IPS DF 4.7 (cell line): ENCODE measurements around the gene PHF10.
A peak's percentile ranks its signal among the peaks of the same experiment; 100 is the strongest.
"Not testable (repeated sequence)": the region's sequence is repeated elsewhere in the genome, so short reads cannot be mapped to it uniquely, and the experiment has no call there.

Experiments used
- DNase-seq: peaks from one replicate; pipeline ENCODE4 v3.0.0-alpha.2; 2013; ENCODE audit warnings: low spot score; ENCODE audit errors: extremely low read depth

Gene PHF10

DNA sequence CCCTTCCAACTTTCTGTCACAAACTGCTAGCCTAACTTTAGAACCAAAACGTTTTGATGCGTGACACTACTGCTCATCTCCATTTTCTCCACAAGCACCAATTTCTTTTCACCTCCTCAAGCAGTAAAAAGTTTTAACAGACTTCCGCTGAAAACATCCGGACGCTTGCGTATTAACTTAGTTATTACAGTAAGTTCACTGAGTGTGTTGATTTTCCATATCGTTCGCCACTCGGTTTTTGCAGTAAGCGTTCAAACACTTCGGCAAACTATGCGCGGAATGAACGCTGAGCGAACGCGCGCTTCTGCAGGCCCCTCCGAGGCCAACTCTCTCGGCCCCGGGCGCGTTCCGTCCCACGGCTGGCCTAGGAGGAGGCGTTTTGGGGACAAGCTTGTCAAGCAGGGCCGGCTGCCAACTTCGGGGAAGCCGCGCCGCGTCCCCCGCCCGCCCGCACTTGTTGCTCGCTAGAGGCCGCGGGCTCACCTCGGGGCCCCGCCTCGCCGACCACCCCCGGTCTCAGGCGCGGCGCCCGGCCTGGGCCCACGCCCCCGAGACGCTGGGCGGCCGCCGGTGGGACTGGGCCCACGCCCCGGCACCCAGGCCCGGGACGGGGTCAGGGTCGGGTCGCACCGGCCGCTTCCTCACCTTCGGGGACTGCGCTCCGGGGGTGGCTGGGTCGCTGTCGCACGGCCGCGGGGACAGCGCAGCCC, 945 bp downstream of the PHF10 start:
- no peak for DNase-seq

DNA sequence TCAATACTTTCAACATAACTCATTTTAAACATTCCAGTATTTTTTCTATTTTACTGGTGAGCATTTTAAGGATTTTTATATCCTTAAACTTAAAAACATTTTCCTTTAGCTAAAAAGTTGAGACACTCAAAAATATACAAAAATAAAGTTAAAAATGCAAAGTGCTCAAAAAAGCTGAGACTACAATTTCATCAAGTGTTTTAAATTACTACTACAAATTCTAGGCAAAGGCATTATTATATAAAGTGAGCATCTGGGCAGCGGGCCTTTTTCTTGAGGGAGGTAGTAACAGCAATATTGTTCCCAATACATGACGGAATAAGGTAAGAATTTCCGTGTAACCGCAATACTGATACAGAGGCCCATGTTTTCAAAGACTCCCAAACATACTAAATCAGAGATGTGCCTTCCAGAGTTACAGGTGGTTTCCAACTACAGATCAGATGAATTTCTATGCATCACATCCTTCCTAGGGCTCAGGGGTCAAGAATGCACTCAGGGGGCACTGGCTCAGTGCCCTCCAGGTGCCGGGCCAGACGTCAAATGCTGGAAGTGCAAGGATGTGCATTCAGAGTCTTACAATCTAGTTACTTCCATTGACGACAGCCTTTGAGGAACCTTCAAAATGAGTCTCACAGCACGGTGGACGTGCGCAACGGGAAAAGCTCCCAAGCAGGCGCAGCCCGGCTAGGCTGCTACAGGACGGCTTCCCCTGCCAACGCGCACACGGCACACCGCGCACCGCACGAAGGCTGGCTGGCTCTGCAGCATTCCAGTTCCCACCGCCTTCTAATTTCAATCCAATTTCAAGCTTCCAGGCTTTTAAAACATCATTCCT, 1.7 kb downstream of the PHF10 start:
- DNase-seq: no peak

DNA sequence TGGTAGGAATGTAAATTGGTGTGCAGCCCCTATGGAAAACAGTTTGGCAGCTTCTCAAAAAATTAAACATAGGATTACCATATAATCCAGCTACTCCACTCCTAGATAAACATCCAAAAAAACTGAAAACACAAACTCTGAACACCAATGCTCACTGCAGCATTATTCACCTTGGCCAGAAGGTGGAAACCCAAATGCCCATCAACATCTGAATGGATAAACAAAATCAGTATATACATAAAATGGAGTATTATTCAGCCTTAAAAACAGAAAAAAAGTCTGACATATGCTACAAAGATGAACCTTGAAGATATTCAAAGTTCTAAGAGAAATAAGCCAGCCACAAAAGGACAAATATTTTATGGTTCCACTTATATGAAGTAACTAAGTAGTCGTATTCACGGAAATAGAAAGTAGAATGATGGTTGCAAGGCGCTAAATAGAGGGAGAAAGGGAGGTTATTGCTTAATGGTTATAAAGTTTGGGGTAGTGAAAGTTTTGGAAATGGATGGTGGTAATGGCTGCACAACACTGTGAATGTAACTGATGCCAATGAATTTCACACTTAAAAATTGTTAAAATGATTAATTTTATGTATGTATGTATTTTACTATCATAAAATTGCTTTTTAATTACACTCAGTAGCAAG, 4.0 kb downstream of the PHF10 start:
- no peak for DNase-seq

DNA sequence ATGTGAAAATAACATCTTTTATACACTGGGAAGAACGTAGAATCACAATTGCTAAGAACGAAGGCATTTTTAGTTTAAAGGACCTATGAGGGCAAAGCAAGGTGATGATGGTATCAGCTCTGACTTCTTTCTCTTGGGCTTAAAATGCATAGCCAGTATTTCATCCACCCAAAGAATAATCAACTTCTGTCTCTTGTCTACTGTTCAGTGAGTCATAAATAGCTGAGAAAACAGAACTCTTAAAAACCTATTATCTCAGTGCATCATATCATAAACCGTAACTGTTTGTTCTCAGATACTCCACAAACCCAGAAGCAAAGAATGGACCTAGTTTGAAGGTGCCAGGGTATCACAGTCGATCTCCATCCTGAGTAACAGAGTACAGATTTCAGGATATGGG, 5.2 kb downstream of the PHF10 start:
- no peak for DNase-seq

DNA sequence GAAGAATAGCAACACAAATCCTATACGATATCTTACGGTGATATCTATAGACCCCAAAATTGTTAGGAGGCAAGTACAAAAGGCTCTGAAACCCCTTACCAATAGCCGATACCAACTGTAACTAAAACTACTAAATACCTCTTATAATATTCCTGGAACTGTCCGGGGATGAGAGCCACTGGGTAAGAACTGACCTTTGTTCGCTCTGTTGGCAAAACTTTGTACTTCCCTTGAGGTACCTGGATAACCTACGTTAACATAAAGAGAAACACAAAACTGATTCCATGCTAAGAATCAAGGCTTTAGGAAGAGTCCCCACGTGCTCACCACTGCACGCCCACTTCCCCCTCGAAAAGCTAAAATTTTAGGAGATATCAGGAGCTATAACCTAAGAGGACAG, 9.7 kb downstream of the PHF10 start:
- no peak for DNase-seq

GRCh38 chr6:169714178-169714577, 10.1 kb downstream of the PHF10 start:
- no peak for DNase-seq

- no peak for DNase-seq
Measured at GRCh38 chr6:169710009-169710408, 14.3 kb downstream of the PHF10 start.

- no peak for DNase-seq
Measured at GRCh38 chr6:169709293-169709692, 15.0 kb downstream of the PHF10 start.

- no peak for DNase-seq
Measured at GRCh38 chr6:169707772-169708171, 16.5 kb downstream of the PHF10 start.

- no peak for DNase-seq
Measured at GRCh38 chr6:169702840-169703246, 21.5 kb downstream of the PHF10 start.

DNA sequence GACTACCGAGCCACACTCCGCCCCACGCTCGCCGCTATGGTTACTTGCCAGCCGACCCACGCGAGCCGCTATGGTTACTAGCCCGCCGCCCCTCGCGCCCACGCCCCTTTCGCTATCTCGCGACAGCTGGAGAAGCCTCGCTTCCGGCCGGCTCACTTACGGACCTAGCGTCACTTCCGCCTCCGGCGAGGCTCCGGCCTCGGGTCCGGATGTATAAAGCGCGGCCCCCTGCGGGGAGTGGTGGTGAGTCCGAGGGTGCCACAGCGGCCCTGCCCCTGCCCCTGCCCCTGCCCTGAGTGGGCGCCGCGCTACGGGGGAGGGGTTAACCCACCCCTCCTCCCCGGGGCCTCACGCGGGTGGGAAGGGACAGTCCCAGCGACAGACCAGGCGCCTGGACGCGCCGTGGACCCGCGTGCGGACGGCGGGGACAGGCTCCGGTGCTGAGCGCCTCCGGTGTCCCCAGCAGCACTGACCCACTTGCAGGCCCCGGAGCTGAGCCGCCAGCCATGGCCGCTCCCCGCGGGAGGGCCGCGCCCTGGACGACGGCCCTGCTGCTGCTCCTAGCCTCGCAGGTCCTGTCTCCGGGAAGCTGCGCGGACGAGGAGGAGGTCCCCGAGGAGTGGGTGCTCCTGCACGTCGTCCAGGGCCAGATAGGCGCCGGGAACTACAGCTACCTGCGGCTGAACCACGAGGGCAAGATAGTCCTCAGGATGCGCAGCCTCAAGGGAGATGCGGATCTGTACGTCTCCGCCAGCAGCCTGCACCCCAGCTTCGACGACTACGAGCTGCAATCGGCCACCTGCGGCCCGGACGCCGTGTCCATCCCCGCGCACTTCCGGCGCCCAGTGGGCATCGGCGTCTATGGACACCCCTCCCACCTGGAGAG, 22.1 kb downstream of the PHF10 start, which contains the start of the genes C6orf120 and WDR27:
TSS of gene C6orf120 (plus strand) at position 173 of the 886 bp plus-strand sequence. CDS start at position 507, 334 bp downstream.
TSS of gene WDR27 (minus strand) at position 76 of the 886 bp plus-strand sequence. CDS start 13,024 bp downstream, outside the sequence.
- peak; percentile 83 for DNase-seq

DNA sequence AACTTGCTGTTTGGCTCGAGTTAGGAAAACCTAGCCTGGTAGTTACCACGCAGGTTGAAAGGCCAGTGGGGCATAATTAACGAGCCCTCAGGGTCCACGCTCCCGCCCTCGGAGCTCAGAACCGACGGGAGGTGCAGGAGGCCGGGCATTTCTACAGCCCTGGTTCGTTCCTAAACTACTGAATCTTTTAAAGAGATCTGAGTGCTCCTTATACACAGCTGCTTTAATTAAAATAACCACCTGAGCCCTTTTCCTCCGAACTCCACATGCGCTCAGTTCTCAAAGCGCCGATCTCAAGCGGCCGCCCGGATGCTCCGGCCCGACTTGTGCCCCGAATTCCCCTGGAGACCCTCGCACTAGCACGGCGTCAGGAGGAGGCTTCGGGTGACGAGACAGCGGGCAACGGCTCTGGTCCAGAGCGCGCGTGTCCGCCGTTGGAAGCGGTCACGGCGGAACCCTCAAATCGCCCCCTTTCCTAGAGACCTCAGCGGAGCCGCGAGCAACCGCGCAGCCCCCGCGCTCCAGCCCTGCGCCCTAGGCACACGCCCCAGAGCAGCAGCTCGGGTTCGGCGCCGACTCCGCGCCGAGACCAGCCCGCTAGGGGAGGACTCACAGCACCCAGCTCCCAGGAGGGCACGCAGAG, 22.9 kb downstream of the PHF10 start:
- no peak for DNase-seq

GRCh38 chr6:169700296-169700695, 24.0 kb downstream of the PHF10 start:
- DNase-seq: no peak

- not testable (repeated sequence) for DNase-seq
Measured at GRCh38 chr6:169697115-169697514, 27.2 kb downstream of the PHF10 start.

DNA sequence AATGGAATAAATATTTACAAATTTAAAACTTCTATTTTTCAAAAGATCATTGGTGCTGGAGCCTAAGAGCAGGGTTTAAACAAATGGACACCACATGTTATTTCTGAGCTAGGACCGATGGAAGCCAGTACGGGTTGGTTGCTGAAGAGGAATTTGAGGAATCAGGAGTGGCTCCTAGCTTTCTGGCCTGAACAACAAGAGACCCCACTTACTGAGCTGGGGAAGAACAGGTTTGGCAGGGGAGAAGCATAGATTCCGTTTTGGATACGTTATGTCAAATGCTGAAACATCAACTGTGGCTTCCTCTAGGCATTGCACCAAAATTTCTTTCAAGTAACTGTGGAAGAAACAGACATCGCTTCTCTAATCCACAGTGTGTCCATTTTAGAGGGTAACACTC, 29.2 kb downstream of the PHF10 start:
- no peak for DNase-seq

- DNase-seq: no peak
Measured at GRCh38 chr6:169692516-169692915, 31.8 kb downstream of the PHF10 start.

GRCh38 chr6:169691260-169691659, 33.0 kb downstream of the PHF10 start:
- DNase-seq: no peak

DNA sequence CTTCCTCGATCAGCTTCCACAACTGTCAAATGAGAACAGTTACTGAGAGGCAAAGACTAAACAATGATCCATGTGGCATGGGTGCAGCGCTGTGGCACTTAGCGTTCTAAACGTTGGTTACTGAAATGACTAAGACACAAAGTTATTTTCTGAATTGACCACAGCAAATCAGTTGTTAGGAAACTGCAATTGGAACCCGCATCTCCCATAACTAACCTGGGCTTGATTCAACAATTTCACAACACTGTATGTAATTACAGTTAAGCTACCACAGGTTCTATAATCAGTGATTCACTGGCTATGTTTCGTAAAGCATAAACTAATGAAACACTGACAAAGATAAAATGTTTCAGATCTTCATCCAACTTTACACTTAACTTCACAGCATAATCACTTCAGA, 35.0 kb downstream of the PHF10 start:
- no peak for DNase-seq

GRCh38 chr6:169685860-169686259, 38.4 kb downstream of the PHF10 start:
- no peak for DNase-seq

- no peak for DNase-seq
Measured at GRCh38 chr6:169684056-169684455, 40.2 kb downstream of the PHF10 start.
